Heart left ventricle (tissue), 16 donors: ENCODE results near the gene VAMP3. TPM values are rescaled to one million over a fixed set of nuclear protein-coding genes. Genes with fewer than 3 reads are reported as not detected.

Source experiments
- ATAC-seq, 4 donors: fragments of 200-7000 bp; cut with Tn5 transposase; one replicate each; pipeline ENCODE4 v1.9.1; 2020 to 2022; ENCODE audit warnings: moderate library complexity in 4 of 4, mild to moderate bottlenecking in 3 of 4, moderate number of reproducible peaks in 1 of 4
- DNase-seq, 5 donors: peaks; one replicate each; pipeline ENCODE4 v3.0.0-alpha.2; 2020
- H3K27ac ChIP-seq, 12 donors: fragments of 200-600 bp; sonication (generic) in 4 of 12; one replicate each; pipeline versions ENCODE4 v1.5.0 to v1.8.0; 2016 to 2022; ENCODE audit warnings: mild to moderate bottlenecking in 2 of 12
- H3K27me3 ChIP-seq, 9 donors: fragments of 200-600 bp; sonication (generic) in 2 of 9; one replicate each; pipeline versions ENCODE4 v1.5.1 to v1.8.0; 2016 to 2022; ENCODE audit warnings: mild to moderate bottlenecking in 3 of 9
- H3K36me3 ChIP-seq, 9 donors: fragments of 200-600 bp; sonication (generic) in 2 of 9; one replicate each; pipeline versions ENCODE4 v1.5.0 to v1.8.0; 2018 to 2022; ENCODE audit warnings: mild to moderate bottlenecking in 2 of 9
- H3K4me1 ChIP-seq, 12 donors: fragments of 200-600 bp; sonication (generic) in 4 of 12; one replicate each; pipeline versions ENCODE4 v1.5.0 to v1.8.0; 2016 to 2022; ENCODE audit warnings: mild to moderate bottlenecking in 3 of 12
- H3K4me3 ChIP-seq, 12 donors: fragments of 200-600 bp; sonication (generic) in 4 of 12; one replicate each; pipeline versions ENCODE4 v1.5.0 to v1.8.0; 2017 to 2022; ENCODE audit warnings: mild to moderate bottlenecking in 9 of 12, moderate library complexity in 4 of 12
- H3K9me3 ChIP-seq, 12 donors: fragments of 200-600 bp; sonication (generic) in 4 of 12; one replicate each; pipeline versions ENCODE4 v1.5.0 to v1.8.0; 2016 to 2022; ENCODE audit warnings: mild to moderate bottlenecking in 1 of 12
- POLR2A ChIP-seq, 2 donors: fragments of 450-650 bp; IDR thresholded peaks; one replicate each; pipeline ENCODE4 v1.6.1; 2017; ENCODE audit warnings: antibody characterized with exemption in 2 of 2, mild to moderate bottlenecking in 2 of 2, moderate library complexity in 2 of 2
- WGBS, 4 donors: extraction: QIAGEN DNeasy Blood & Tissue Kit in 2 of 4; methylation state at CpG; one replicate each; pipeline versions ENCODE4 v1.1.5 to v1.1.7; 2013 to 2018; 5-methylcytosine and 5-hydroxymethylcytosine counted together
- intact Hi-C, 10 donors: fragments of 100-400 bp; cut with DNase I; formaldehyde crosslinking; loops; one replicate each; pipeline versions ENCODE4 v1.11.1 to v1.14.2; 2022
- polyA plus RNA-seq, 2 donors: library from polyadenylated mRNA; stranded (reverse); fragments of 200-250 nt; gene quantifications; one replicate each; pipeline ENCODE4 v1.2.3, GENCODE V29; 2013
- total RNA-seq, 9 donors: library from RNA; depleted of rRNA in 2 of 9; stranded (reverse); fragments of >200 nt in 2 of 9; fragmentation: NEBNext Ultra II Directional in 3 of 9; extraction: Animal tissue kit (Norgen Biotek cat#: 25700) in 3 of 9; gene quantifications; one replicate each; pipeline versions ENCODE4 v1.1.0 to v1.2.4, GENCODE V29; 2016 to 2023
- TF ChIP-seq, protein P1 (sequence below), 12 donors: fragments of 200-600 bp; sonication (generic) in 4 of 12; IDR thresholded peaks; one replicate each; pipeline versions ENCODE4 v1.5.0 to v1.8.0; 2018 to 2022; ENCODE audit warnings: antibody characterized with exemption in 12 of 12, mild to moderate bottlenecking in 5 of 12
- donor health status: ischemic (EF 13 %, LVEDD 7.1; RV severe dilation, severe dysfunction).
- donor health status: healthy with polysubstance abuse.
- donor health status: DM: no; HTN: yes; CAD: no.
- donor health status: DM: no; HTN: no; CAD: no.
- donor health status: ischemic (EF 25% LVEDD 6.9; RV normal size, moderate dysfunction).
- donor health status: ischemic (EF 25% LVEDD 5.7; RV mildly dilated, moderate dysfunction).
- donor health status: healthy.
- donor health status: DM: yes; HTN: yes; CAD: no.
- donor health status: ischemic (EF 35%, LVEDD 5.7; RV mildly dilated, moderate dysfunction).
- donor health status: nonischemic (EF 11% LVEDD 7.7; RV severe dilation, severe dysfunction).
- donor health status: DM: yes; HTN: yes; CAD: no.
- donor health status: PGD.
- donor health status: ischemic (EF 29% LVEDD 5.4; RV normal size, mild dysfunction).
- donor health status: nonischemic (EF 23%, LVEDD 6.1; RV moderate dilation, normal function).

Gene VAMP3
- total and polyA plus RNA-seq, 11 donors, result 40.2 to 100 (median 70.9) TPM

DNA sequence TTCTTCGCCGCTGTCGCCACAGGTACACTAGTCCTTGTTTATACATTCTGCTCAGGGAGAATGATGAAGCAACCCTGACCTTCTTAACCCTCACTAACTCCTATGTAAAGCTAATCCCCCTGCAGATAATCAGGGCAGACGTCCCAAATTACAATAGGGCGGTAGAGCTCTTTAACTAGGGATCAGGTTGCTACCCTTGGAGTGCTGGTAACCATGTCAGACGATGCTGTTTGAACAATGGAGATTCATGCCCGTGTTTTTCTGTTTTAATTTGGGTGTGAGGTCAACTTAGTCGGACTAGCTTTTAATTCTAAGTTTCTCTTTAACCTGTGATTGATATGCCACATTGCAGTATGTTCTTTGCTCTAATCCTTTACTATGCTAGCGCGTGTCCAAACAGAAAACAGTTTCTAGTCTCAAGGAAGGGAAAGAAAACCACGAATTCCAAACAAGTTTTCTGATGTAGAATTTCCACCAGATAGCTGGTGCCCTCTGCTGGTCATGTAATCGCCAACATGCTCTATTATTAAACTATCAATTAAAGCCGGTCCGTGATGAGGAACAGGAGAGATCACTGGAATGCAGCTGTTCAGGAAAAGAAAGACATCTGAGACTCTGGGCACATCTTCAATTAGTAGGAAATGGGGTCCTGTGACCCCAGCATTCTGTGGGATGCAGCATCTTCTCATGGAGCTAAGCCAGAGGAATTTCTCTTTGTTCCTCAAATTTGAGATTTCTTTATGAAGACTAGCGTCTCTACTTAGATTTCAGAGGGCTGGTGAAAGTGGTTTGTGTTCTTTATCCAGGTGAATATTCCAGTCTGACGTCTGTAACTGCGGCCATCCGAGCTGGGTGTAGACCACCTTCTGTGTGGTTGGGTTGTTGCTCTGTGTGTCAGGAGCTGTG is 18.3 kb upstream of the VAMP3 start:
- Histone ChIP-seq H3K27ac (no peak overlapping the region), H3K27me3 (no peaks in the 10 kb centered on the region), H3K4me1 (peaks cover 0 to 19% (median 0%) of the 10 kb centered on the region in 12 donors), H3K36me3 (peaks cover 0 to 13% (median 6%) of the 10 kb centered on the region in 9 donors), H3K4me3 (peak overlapping the region in 6 of 12 donors; percentile 16 to 38 (median 30)), H3K9me3 (no peaks in the 10 kb centered on the region)
- no peak for TF ChIP-seq POLR2A (IDR thresholded peaks at IDR 0.05)
- TF ChIP-seq, protein P1, sequence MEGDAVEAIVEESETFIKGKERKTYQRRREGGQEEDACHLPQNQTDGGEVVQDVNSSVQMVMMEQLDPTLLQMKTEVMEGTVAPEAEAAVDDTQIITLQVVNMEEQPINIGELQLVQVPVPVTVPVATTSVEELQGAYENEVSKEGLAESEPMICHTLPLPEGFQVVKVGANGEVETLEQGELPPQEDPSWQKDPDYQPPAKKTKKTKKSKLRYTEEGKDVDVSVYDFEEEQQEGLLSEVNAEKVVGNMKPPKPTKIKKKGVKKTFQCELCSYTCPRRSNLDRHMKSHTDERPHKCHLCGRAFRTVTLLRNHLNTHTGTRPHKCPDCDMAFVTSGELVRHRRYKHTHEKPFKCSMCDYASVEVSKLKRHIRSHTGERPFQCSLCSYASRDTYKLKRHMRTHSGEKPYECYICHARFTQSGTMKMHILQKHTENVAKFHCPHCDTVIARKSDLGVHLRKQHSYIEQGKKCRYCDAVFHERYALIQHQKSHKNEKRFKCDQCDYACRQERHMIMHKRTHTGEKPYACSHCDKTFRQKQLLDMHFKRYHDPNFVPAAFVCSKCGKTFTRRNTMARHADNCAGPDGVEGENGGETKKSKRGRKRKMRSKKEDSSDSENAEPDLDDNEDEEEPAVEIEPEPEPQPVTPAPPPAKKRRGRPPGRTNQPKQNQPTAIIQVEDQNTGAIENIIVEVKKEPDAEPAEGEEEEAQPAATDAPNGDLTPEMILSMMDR (IDR thresholded peaks at IDR 0.05), result peak; percentile 62 to 89 (median 84)
- ATAC-seq, result peak; percentile 42 to 56 (median 51)
- WGBS, 4 donors, result 37 to 40% (median 38%) methylated on average over 18 of the region's 18 CpGs
- intact Hi-C loops, result loop anchor here (1.0 to 2.0 kb wide), 4 partner anchors 83 to 86 kb away; no protein-coding TSS in a partner anchor
- peak in 4 of 5 donors; percentile 46 to 65 (median 55) for DNase-seq

DNA sequence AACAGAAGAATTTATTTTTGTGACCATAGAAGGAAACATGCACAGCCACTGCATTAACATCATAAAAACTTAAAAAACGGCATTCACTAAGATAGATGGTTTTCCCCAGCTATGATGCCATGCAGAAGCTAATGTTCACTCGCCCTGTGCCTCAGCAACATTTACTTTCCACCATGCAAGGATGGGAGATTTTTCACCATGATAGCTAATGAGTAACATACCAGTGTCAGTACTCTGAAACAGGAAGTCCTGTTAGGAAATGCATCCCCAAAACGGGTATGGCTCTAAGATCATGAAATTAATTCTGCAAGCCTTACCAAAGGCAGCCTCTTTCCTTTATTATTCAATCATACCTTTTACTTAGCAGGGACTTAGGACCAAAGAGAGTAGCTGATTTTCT is 17.5 kb upstream of the VAMP3 start:
- intact Hi-C loops, result loop anchor here in 5 of 10 donors (1.0 to 2.0 kb wide), 3 partner anchors 85 to 87 kb away; no protein-coding TSS in a partner anchor
- Histone ChIP-seq H3K4me3 (no peak overlapping the region), H3K4me1 (peaks cover 0 to 19% (median 0%) of the 10 kb centered on the region in 12 donors), H3K9me3 (no peaks in the 10 kb centered on the region), H3K27ac (no peak overlapping the region), H3K36me3 (peaks cover 0 to 12% (median 3%) of the 10 kb centered on the region in 9 donors), H3K27me3 (no peaks in the 10 kb centered on the region)
- DNase-seq (no peak), ATAC-seq (no peak)
- WGBS, 4 donors, result 70 to 82% (median 75%) methylated on average over 3 of the region's 3 CpGs
- no peak for TF ChIP-seq POLR2A (IDR thresholded peaks at IDR 0.05)
- TF ChIP-seq, protein P1 (IDR thresholded peaks at IDR 0.05), result no peak

DNA sequence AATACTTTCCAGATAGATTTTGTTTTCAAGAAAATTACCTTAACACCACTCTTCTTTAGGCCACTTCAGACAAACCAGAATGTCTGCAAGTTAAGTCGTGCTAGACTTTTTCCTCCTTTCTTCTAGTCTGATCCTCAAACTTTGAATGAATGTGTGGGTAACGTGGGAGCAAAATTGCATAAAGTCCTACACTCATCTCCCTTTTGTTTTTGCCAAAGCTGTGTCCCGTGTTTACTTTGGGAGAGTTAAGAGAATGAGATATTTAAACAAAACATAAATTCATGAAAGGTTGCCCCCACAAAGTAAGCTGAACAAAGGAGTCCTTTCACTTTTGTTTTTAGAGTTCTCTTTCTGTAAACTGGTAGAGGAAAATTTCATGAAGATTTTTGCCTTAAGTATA is 16.9 kb upstream of the VAMP3 start:
- Histone ChIP-seq H3K4me1 (peaks cover 0 to 19% (median 0%) of the 10 kb centered on the region in 12 donors), H3K27me3 (no peaks in the 10 kb centered on the region), H3K9me3 (no peaks in the 10 kb centered on the region), H3K27ac (no peak overlapping the region), H3K4me3 (no peak overlapping the region), H3K36me3 (peaks cover 0 to 12% (median 3%) of the 10 kb centered on the region in 9 donors)
- ATAC-seq (no peak), DNase-seq (no peak)
- intact Hi-C loops, result no loop called here
- 84 to 91% (median 88%) methylated on average over 3 of the region's 3 CpGs for WGBS, 4 donors
- TF ChIP-seq POLR2A (IDR thresholded peaks at IDR 0.05), result no peak
- TF ChIP-seq, protein P1 (IDR thresholded peaks at IDR 0.05), result no peak

DNA sequence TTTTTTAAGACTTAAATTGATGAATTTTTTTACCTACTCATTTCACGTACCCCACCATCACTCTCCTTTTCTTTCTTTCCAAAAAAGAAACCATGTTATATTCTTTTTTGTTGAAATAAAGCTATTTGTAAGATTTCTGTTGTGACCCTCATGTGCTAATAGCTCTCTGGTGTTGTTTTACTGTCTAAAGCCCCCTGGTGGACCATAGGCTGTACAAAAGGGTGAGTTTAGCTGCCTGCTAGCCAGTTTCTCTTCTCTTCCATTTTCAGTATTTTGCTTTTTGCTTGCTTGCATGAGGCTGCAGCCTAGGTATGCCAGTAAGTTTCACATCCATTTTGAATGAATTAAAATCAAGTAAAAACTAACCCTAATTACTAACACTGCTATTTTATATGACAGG is 15.6 kb upstream of the VAMP3 start:
- no peaks in the 10 kb centered on the region for H3K27me3 ChIP-seq
- TF ChIP-seq POLR2A (IDR thresholded peaks at IDR 0.05), result no peak
- TF ChIP-seq, protein P1 (IDR thresholded peaks at IDR 0.05), result no peak
- DNase-seq (no peak), ATAC-seq (no peak)
- peaks cover 0 to under 1% (median 0%) of the 10 kb centered on the region in 9 donors for H3K36me3 ChIP-seq
- H3K4me3 ChIP-seq, result no peak overlapping the region
- 49 to 99% (median 97%) methylated on average over 1 of the region's 1 CpG for WGBS, 4 donors
- intact Hi-C loops, result no loop called here
- H3K27ac ChIP-seq, result no peak overlapping the region
- peaks cover 0 to 19% (median 0%) of the 10 kb centered on the region in 12 donors for H3K4me1 ChIP-seq
- H3K9me3 ChIP-seq, result no peaks in the 10 kb centered on the region
